SIG-M5 (cell line): ENCODE measurements around the gene UBC.
"Not testable (repeated sequence)": the region's sequence is repeated elsewhere in the genome, so short reads cannot be mapped to it uniquely, and the experiment has no call there.

Experiments
- DNase-seq: peaks from one replicate; lab custom pipeline; 2025; lab: John Stamatoyannopoulos, UW

UBC gene

GRCh38 chr12:124884587-124885438, 29.6 kb downstream of the UBC start:
- no peak for DNase-seq

- DNase-seq, result no peak
Observed at GRCh38 chr12:124883263-124884130, 31.0 kb downstream of the UBC start.

- DNase-seq, result no peak
Observed at GRCh38 chr12:124881123-124881522, 33.3 kb downstream of the UBC start.

GRCh38 chr12:124880335-124880734, 34.1 kb downstream of the UBC start:
- not testable (repeated sequence) for DNase-seq

- no peak for DNase-seq
Observed at GRCh38 chr12:124878795-124879516, 35.5 kb downstream of the UBC start.

- DNase-seq, result no peak
Observed at GRCh38 chr12:124877423-124877822, 37.0 kb downstream of the UBC start.

- DNase-seq, result no peak
Observed at GRCh38 chr12:124876171-124876570, 38.3 kb downstream of the UBC start.

- DNase-seq, result no peak
Observed at GRCh38 chr12:124875803-124876132, 38.7 kb downstream of the UBC start.

- no peak for DNase-seq
Observed at GRCh38 chr12:124874988-124875802, 39.3 kb downstream of the UBC start.

GRCh38 chr12:124874188-124874587, 40.3 kb downstream of the UBC start:
- no peak for DNase-seq

GRCh38 chr12:124872068-124872719, 42.3 kb downstream of the UBC start:
- DNase-seq, result no peak

GRCh38 chr12:124871297-124871696, 43.2 kb downstream of the UBC start:
- DNase-seq, result no peak

GRCh38 chr12:124870515-124870914, 43.9 kb downstream of the UBC start:
- DNase-seq, result no peak

- peak; percentile 89 for DNase-seq
Observed at GRCh38 chr12:124869059-124869665, 45.3 kb downstream of the UBC start.

GRCh38 chr12:124868252-124869058, 46.0 kb downstream of the UBC start:
- DNase-seq, result no peak

- no peak for DNase-seq
Observed at GRCh38 chr12:124867401-124867930, 47.0 kb downstream of the UBC start.

GRCh38 chr12:124866883-124867400, 47.5 kb downstream of the UBC start:
- no peak for DNase-seq

GRCh38 chr12:124866195-124866882, 48.1 kb downstream of the UBC start:
- no peak for DNase-seq

- no peak for DNase-seq
Observed at GRCh38 chr12:124865728-124866127, 48.7 kb downstream of the UBC start.
